NCI-H1930 (cell line): ENCODE measurements around the gene GDF10.
A peak's percentile ranks its signal among the peaks of the same experiment; 100 is the strongest.

Experiments used
- DNase-seq, 2 experiments: peaks; one replicate each; lab custom pipeline; 2025; lab: John Stamatoyannopoulos, UW

GDF10 gene

DNA sequence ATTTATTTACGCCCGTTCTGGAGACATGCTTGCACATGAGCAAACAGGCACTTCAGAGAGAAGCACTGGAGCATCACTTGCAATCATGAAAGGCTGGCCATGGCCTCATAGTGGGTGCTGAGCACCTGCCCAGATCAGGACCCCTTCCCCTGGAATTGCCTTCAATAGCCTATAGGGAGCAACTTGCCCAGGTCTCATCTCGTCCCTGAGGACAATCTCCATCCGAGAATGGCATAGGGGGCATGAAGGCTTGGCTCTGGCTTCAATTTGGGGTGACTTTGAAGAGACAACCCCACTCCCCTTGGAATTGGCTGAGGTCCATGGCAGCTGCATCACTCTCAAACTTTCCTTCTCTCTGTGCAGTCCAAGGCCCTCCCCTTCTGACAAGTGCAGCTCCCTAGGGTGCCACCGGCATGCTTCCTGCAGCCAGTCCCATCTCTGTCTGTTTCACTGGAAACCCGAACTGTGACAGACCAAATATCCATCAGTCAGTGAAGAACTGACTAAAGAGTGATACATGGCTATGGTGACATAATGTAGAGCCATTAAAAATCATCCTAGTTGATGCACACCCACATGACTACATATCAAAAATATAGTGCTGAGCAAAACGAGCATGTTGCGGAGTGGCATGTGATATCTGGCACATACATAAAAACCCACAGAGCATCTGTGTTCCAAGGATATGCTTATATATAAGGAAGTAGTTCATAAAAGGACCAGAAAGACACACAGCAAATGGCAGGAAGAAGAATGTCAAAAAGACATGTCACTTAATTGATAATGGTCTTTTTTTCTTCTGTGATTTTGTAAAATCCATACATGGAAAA is 34.7 kb downstream of the GDF10 start:
- no peak for DNase-seq

- no peak for DNase-seq
Observed at GRCh38 chr10:47335906-47336305, 35.9 kb downstream of the GDF10 start.

- DNase-seq: no peak
Observed at GRCh38 chr10:47336387-47337134, 36.6 kb downstream of the GDF10 start.

DNA sequence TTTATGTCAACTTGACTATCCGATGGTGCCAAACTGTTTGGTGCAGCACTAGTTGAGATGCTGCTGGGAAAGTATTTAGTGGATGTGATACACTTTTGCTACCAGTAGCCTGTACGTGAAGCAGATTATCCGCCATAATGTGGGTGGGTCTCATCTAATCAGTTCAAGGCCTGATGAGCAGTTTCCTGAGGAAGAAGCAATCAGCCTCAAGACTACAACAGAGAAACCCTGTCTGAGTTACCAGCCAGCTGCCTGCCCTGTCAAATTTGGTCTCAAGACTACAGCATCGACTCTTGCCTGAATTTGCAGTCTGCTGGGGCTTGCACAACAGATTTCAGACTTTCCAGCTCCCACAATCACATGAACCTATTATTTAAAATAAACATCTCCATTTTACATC is 37.3 kb downstream of the GDF10 start:
- DNase-seq: no peak

DNA sequence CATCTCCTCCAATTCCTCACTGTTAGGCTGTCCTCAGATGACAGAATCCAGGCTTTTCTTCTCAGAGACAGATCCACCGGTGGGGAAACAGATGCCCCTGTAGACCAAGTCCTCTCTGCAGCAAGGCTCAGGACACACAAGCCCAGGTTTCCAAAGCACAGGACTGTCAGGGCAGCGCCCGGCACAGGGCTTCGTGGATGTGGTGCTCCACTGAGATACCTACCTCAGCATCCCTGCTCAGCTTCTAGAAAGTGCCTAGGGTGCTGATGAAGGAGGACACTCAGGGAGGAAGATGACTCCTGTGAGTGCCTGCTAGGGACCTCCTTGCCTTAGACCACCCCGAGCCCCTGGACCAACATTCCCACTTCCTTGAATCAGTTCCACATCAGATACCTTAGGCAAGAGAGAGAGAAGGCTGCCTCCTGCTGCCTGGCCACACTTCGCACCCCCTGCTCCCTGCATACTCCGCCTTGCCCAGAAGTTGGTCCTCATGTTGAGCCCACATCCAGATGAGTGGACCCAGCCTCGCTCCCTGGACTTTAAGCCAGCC is 39.3 kb downstream of the GDF10 start:
- no peak for DNase-seq

DNA sequence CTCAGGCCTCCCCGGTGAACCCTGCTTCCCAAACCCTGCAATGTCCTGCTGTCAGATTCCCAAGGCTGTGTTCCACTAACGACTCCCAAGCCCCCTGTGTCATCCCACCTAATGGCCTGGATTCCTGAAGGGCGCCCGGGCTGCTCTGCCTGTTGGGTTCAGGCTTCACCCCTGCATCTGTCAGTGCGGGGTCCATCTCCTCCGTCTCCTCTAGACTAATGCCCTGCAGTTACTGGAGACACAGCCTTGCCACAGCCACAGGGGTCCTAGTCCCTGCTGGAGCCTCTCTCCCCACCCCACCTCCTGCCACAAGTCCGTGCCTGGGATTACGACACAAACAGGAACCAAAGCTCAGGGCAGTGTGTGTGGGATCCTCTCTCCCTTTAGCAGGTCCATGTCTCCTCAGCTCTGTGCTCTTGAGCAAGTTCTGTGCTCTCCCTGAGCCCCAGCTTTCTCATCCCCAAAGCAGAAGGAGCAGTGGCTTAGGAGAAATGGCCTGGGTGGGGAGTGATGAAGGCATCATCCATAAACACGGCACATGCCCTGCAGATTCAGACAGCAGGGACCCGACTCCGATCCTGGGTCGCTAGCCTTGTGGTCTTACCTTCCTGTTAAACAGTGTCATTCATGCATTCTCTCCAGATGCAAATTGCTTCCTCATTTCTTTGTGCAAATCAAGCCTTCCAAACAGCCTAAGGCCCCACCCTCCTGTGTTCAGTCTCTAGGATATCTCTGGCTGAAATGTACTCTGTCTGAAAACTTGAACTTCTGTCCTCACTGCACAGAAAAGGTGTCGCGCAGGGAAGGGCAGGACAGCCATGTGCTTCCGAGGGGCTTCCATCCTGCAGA is 40.0 kb downstream of the GDF10 start:
- DNase-seq: no peak

DNA sequence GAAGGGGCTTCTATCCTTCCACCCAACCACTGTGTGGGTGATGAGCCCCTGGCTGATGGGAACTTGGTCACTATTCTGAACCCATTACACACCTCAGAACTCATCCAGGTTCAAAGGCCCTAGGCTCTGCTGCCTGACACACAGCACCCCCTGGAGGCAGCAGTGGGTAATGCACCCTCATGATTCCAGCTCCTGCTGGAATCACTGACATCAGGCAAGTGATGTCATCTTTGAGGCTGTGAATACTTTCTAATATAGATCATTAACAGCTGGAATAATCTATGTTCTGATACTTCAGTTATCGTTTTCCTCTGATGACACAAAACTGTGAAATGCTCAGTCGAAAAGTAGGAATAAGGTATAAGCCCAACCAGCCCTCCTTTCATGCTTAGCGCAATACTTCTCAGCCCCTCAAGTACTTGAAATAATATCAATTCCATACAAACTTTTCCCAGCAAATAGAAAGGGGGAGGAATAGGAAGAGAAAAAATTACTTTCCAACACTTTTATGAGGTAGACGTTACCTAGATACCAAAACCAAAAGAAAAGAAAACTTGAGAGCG is 40.7 kb downstream of the GDF10 start:
- peak in 1 of 2 experiments; percentile 0 for DNase-seq

GRCh38 chr10:47344996-47345870 is 45.2 kb downstream of the GDF10 start:
- DNase-seq: no peak

DNA sequence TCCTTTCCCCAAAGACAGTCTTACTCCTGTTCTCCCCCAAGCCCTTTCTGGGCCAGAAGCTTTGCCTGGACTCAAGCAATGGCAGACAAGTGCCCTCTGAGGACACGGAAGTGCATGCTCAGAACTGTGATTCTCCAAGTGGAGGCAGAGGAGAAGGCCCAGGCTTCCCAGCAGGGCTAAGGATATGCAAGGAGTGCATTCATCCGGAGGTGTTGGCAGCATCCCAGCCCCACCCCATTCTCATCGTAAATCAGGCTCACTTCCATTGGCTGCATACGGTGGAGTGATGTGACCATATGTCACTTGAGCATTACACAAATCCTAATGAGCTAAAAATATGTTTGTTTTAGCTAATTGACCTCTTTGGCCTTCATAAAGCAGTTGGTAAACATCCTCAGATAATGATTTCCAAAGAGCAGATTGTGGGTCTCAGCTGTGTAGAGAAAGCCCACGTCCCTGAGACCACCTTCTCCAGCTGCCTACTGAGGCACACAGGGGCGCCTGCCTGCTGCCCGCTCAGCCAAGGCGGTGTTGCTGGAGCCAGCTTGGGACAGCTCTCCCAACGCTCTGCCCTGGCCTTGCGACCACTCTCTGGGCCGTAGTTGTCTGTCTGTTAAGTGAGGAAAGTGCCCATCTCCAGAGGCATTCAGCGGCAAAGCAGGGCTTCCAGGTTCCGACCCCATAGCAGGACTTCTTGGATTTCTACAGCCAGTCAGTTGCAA is 46.7 kb downstream of the GDF10 start:
- no peak for DNase-seq

DNA sequence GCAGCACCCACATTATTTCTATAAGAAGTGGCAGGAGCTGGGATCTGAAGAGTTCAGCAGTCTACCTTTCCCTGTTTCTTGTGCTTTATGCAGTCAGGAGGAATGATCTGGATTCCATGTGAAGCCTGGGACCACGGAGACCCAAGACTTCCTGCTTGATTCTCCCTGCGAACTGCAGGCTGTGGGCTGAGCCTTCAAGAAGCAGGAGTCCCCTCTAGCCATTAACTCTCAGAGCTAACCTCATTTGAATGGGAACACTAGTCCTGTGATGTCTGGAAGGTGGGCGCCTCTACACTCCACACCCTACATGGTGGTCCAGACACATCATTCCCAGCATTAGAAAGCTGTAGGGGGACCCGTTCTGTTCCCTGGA is 47.3 kb downstream of the GDF10 start:
- DNase-seq: no peak

GRCh38 chr10:47348138-47348651 is 48.2 kb downstream of the GDF10 start, which contains the start of gene RBP3:
Gene RBP3, plus strand, starts transcription at chr10:47348363. Its CDS starts 122 bp downstream, at chr10:47348485.
- no peak for DNase-seq

DNA sequence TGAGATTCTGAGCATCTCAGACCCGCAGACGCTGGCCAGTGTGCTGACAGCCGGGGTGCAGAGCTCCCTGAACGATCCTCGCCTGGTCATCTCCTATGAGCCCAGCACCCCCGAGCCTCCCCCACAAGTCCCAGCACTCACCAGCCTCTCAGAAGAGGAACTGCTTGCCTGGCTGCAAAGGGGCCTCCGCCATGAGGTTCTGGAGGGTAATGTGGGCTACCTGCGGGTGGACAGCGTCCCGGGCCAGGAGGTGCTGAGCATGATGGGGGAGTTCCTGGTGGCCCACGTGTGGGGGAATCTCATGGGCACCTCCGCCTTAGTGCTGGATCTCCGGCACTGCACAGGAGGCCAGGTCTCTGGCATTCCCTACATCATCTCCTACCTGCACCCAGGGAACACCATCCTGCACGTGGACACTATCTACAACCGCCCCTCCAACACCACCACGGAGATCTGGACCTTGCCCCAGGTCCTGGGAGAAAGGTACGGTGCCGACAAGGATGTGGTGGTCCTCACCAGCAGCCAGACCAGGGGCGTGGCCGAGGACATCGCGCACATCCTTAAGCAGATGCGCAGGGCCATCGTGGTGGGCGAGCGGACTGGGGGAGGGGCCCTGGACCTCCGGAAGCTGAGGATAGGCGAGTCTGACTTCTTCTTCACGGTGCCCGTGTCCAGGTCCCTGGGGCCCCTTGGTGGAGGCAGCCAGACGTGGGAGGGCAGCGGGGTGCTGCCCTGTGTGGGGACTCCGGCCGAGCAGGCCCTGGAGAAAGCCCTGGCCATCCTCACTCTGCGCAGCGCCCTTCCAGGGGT is 48.9 kb downstream of the GDF10 start:
- no peak for DNase-seq

GRCh38 chr10:47349516-47349915 is 49.5 kb downstream of the GDF10 start:
- no peak for DNase-seq

GRCh38 chr10:47349941-47350371 is 50.0 kb downstream of the GDF10 start:
- DNase-seq: no peak

DNA sequence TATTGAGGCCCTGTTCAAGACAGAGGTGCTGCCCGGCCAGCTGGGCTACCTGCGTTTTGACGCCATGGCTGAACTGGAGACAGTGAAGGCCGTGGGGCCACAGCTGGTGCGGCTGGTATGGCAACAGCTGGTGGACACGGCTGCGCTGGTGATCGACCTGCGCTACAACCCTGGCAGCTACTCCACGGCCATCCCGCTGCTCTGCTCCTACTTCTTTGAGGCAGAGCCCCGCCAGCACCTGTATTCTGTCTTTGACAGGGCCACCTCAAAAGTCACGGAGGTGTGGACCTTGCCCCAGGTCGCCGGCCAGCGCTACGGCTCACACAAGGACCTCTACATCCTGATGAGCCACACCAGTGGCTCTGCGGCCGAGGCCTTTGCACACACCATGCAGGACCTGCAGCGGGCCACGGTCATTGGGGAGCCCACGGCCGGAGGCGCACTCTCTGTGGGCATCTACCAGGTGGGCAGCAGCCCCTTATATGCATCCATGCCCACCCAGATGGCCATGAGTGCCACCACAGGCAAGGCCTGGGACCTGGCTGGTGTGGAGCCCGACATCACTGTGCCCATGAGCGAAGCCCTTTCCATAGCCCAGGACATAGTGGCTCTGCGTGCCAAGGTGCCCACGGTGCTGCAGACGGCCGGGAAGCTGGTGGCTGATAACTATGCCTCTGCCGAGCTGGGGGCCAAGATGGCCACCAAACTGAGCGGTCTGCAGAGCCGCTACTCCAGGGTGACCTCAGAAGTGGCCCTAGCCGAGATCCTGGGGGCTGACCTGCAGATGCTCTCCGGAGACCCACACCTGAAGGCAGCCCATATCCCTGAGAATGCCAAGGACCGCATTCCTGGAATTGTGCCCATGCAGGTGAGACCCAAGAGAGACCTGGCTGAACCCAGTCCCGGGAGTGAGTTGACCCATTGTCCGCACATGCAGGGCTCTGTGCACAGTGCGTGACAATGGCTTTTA is 51.0 kb downstream of the GDF10 start:
- DNase-seq: no peak

GRCh38 chr10:47351899-47352815 is 52.2 kb downstream of the GDF10 start:
- no peak for DNase-seq

DNA sequence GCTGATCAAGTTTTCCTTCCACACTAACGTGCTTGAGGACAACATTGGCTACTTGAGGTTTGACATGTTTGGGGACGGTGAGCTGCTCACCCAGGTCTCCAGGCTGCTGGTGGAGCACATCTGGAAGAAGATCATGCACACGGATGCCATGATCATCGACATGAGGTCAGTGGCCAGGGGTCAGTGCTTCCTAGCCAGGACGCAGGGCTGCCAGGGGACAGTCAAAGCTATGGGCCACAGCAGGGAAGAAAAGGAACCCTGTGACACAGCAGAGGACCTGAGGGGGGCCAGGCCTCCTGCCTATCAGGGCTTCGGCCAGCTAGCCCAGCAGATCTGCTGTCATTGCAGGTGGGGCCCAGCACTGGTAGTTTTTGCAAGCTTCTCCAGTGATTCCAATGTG is 53.4 kb downstream of the GDF10 start:
- no peak for DNase-seq
